SH-SY5Y (cell line): Measurements from ENCODE around the gene CEP85L.

ENCODE experiments used
- GATA2 ChIP-seq: IDR thresholded peaks from 2 replicates; pipeline ENCODE4 v1.6.1; 2011; ENCODE audit warnings: mild to moderate bottlenecking, low read depth, low read length
- GATA3 ChIP-seq: IDR thresholded peaks from 2 replicates; pipeline ENCODE4 v1.6.1; 2011; ENCODE audit warnings: low read depth, mild to moderate bottlenecking, low read length, moderate library complexity

DNA sequence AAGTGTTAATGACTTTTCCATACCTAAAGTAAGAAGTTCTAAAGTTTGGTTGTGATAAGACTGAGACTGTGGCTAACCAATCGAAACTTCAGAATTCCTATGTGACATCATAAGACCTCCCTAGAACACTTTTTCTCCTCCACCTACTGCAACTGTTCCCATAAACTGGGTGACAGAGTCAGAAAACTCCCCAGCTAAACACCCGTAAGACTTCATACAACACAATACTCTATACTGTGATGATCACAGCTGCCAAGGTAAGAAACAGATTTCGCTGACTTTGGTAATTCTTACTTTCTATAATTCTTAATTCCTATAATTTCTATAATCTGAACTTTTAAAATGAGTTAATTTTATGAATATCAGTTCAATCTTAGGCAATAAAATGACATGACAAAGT is 103.3 kb downstream of the CEP85L start, which contains the start of gene PLN:
- no peak for TF ChIP-seq GATA2
- TF ChIP-seq GATA3, result no peak
